AG04449 (cell line): Measurements from ENCODE around the gene RAB7B.

Experiments used
- CTCF ChIA-PET: fragments of 350-600 bp; formaldehyde crosslinking; extraction: SDS; loops from one replicate; lab custom pipeline; 2021; ENCODE audit warnings: antibody characterized with exemption; lab: Yijun Ruan, JAX
- POLR2A ChIA-PET: fragments of 400-600, 350-600 bp; formaldehyde crosslinking; extraction: SDS; loops from one replicate; lab custom pipeline; 2020; ENCODE audit warnings: antibody characterized with exemption, inconsistent platforms; lab: Yijun Ruan, JAX
- DNase-seq: peaks from one replicate; pipeline ENCODE4 v3.0.0-alpha.2; 2010; ENCODE audit warnings: low read depth, low spot score
- H3K4me3 ChIP-seq: 2 replicates; pipeline ENCODE4 v1.5.1; 2011; ENCODE audit warnings: low read depth, mild to moderate bottlenecking, control low read depth, low read length
- CTCF ChIP-seq: IDR thresholded peaks from one replicate; pipeline ENCODE4 v1.5.1; 2011; ENCODE audit warnings: mild to moderate bottlenecking, moderate library complexity, low read length, control low read depth, inconsistent platforms; ENCODE audit not compliant: insufficient read depth; ENCODE audit errors: missing control alignments

Gene RAB7B

GRCh38 chr1:205983925-205984725 is 19.1 kb downstream of the RAB7B start:
- ChIA-PET CTCF (interaction anchor here (0.5 to 13.6 kb wide), 24 partner anchors 7 to 326 kb away, joined by 3 to 992 read pairs (median 6); partner anchors contain the start of gene RAB7B), POLR2A (no interaction called here)
- no peak overlapping the region for H3K4me3 ChIP-seq
- DNase-seq: no peak
- peak; percentile 90 for TF ChIP-seq CTCF

- ChIA-PET CTCF (interaction anchor here (1.2 to 13.6 kb wide), 8 partner anchors 14 to 323 kb away, joined by 3 to 992 read pairs (median 201); no protein-coding TSS in a partner anchor), POLR2A (no interaction called here)
- TF ChIP-seq CTCF: no peak
- no peak overlapping the region for H3K4me3 ChIP-seq
- no peak for DNase-seq
These were observed 21.9 kb downstream of the RAB7B start for GRCh38 chr1:205981257-205981656.

- DNase-seq: no peak
- TF ChIP-seq CTCF: no peak
- POLR2A ChIA-PET: no interaction called here
- CTCF ChIA-PET: interaction anchor here (1.2 to 13.6 kb wide), 8 partner anchors 15 to 391 kb away, joined by 3 to 992 read pairs (median 201); no protein-coding TSS in a partner anchor
- H3K4me3 ChIP-seq: no peak overlapping the region
These were observed 22.8 kb downstream of the RAB7B start for GRCh38 chr1:205980237-205980870.

GRCh38 chr1:205979301-205979700 is 23.9 kb downstream of the RAB7B start:
- TF ChIP-seq CTCF: no peak
- no peak for DNase-seq
- CTCF ChIA-PET: interaction anchor here (1.2 to 13.6 kb wide), 8 partner anchors 7 to 390 kb away, joined by 3 to 992 read pairs (median 201); no protein-coding TSS in a partner anchor
- no peak overlapping the region for H3K4me3 ChIP-seq
- POLR2A ChIA-PET: no interaction called here

- no peak for TF ChIP-seq CTCF
- POLR2A ChIA-PET: no interaction called here
- CTCF ChIA-PET: interaction anchor here (2.0 to 13.6 kb wide), 14 partner anchors 8 to 387 kb away, joined by 6 to 992 read pairs (median 56); no protein-coding TSS in a partner anchor
- H3K4me3 ChIP-seq: no peak overlapping the region
- DNase-seq: no peak
These were observed 24.5 kb downstream of the RAB7B start for GRCh38 chr1:205978676-205979075.

- DNase-seq: peak; percentile 66
- ChIA-PET POLR2A (interaction anchor here (0.7 to 1.8 kb wide), 7 partner anchors 24 to 186 kb away, joined by 3 to 10 read pairs (median 4); no protein-coding TSS in a partner anchor), CTCF (interaction anchor here (0.6 to 13.6 kb wide), 87 partner anchors 9 to 449 kb away, joined by 3 to 992 read pairs (median 4); partner anchors contain the start of genes NUCKS1, RAB29, RAB7B and SLC26A9)
- TF ChIP-seq CTCF: peak; percentile 94
- H3K4me3 ChIP-seq: no peak overlapping the region
These were observed 25.7 kb downstream of the RAB7B start for GRCh38 chr1:205977402-205978014.
